Measurements from ENCODE around the gene DSCAML1. TPM values are rescaled to one million over a fixed set of nuclear protein-coding genes. Genes with fewer than 3 reads are reported as not detected.

The DSCAML1 gene
- total and polyA plus RNA-seq, 10 of the 15 experiments (the other 5 are each of a cell fraction or from before 2014, with no cell fraction given): 0.03 to 0.18 (median 0.06) TPM; not detected in 1

DNA sequence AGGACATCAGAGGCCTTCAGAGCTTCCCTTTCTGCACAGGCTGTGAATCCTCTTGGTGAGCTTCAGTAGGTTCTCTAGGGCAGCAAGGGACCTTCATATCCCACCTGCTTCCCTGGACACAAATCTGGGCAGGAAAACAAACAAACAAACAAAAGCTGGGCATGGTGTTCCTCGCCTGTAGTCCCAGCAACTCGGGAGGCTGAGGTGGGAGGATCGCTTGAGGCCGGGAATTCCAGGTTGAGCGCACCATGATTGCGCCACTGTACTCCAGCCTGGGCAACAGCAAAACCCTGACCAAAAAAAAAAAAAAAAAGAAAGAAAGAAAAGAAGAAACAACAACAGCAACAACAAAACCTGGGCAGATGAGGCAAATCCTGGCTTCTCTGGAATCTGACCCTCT is 376.4 kb downstream of the DSCAML1 start:
- SMC1A ChIA-PET (ENCODE audit: uncharacterized antibody, unreplicated experiment): interaction anchor here (0.6 kb wide), 1 partner anchor 429 kb away, joined by 3 read pairs; no protein-coding TSS in a partner anchor
- Histone ChIP-seq H3K4me2 (ENCODE audit: control insufficient read depth, insufficient read depth) (no peak overlapping the region), H3K27ac (ENCODE audit: control insufficient read depth, insufficient read depth) (no peak overlapping the region), H3K4me3 (no peak overlapping the region), H4K20me1 (ENCODE audit: control insufficient read depth, insufficient read depth) (no peaks in the 10 kb centered on the region), H3K27me3 (replicated peaks in 1 of 2; ENCODE audit: control insufficient read depth in 2 of 2, insufficient read depth in 2 of 2, low read length in 1 of 2) (no peaks in the 10 kb centered on the region), H3K9ac (ENCODE audit: control insufficient read depth, insufficient read depth, low read length) (no peak overlapping the region), H3K36me3 (ENCODE audit: control insufficient read depth in 2 of 2, insufficient read depth in 2 of 2, low read length in 1 of 2) (no peaks in the 10 kb centered on the region), H2AFZ (ENCODE audit: control insufficient read depth, low read depth, low read length) (no peak overlapping the region), H3K4me1 (ENCODE audit: control insufficient read depth, insufficient read depth, low read length) (peaks cover 3% of the 10 kb centered on the region; the same call in 1 of the 2 replicates), H3K79me2 (ENCODE audit: control insufficient read depth, insufficient read depth, low read length) (no peaks in the 10 kb centered on the region), H3K9me3 (replicated peaks; ENCODE audit: control insufficient read depth, insufficient read depth, low read length) (no peaks in the 10 kb centered on the region)
- no TSS peak for BruUV-seq (replicated peaks)
- CTCF ChIA-PET: no interaction called here
- RAD21 ChIA-PET (ENCODE audit: unreplicated experiment): no interaction called here
- no peak for TF ChIP-seq ETV6 (conservative IDR thresholded peaks at IDR 0.05 in 1 of 2, IDR thresholded peaks at IDR 0.05 in 1 of 2; ENCODE audit: borderline replicate concordance in 1 of 2, low read depth in 1 of 2)
- TF ChIP-seq SMAD1 (IDR thresholded peaks at IDR 0.05; ENCODE audit: low read depth, partially characterized antibody): no peak
- no peak for TF ChIP-seq ZNF207 (IDR thresholded peaks at IDR 0.05; ENCODE audit: borderline replicate concordance)
- no peak for TF ChIP-seq MTA3 (IDR thresholded peaks at IDR 0.05; ENCODE audit: borderline replicate concordance, low read length)
- TF ChIP-seq CREM (IDR thresholded peaks at IDR 0.05; ENCODE audit: low read depth): no peak
- TF ChIP-seq, protein P1, sequence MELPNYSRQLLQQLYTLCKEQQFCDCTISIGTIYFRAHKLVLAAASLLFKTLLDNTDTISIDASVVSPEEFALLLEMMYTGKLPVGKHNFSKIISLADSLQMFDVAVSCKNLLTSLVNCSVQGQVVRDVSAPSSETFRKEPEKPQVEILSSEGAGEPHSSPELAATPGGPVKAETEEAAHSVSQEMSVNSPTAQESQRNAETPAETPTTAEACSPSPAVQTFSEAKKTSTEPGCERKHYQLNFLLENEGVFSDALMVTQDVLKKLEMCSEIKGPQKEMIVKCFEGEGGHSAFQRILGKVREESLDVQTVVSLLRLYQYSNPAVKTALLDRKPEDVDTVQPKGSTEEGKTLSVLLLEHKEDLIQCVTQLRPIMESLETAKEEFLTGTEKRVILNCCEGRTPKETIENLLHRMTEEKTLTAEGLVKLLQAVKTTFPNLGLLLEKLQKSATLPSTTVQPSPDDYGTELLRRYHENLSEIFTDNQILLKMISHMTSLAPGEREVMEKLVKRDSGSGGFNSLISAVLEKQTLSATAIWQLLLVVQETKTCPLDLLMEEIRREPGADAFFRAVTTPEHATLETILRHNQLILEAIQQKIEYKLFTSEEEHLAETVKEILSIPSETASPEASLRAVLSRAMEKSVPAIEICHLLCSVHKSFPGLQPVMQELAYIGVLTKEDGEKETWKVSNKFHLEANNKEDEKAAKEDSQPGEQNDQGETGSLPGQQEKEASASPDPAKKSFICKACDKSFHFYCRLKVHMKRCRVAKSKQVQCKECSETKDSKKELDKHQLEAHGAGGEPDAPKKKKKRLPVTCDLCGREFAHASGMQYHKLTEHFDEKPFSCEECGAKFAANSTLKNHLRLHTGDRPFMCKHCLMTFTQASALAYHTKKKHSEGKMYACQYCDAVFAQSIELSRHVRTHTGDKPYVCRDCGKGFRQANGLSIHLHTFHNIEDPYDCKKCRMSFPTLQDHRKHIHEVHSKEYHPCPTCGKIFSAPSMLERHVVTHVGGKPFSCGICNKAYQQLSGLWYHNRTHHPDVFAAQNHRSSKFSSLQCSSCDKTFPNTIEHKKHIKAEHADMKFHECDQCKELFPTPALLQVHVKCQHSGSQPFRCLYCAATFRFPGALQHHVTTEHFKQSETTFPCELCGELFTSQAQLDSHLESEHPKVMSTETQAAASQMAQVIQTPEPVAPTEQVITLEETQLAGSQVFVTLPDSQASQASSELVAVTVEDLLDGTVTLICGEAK (IDR thresholded peaks at IDR 0.05; ENCODE audit: borderline replicate concordance): no peak
- TF ChIP-seq GABPA (IDR thresholded peaks at IDR 0.05; ENCODE audit: low read depth): no peak
- TF ChIP-seq, protein P2, sequence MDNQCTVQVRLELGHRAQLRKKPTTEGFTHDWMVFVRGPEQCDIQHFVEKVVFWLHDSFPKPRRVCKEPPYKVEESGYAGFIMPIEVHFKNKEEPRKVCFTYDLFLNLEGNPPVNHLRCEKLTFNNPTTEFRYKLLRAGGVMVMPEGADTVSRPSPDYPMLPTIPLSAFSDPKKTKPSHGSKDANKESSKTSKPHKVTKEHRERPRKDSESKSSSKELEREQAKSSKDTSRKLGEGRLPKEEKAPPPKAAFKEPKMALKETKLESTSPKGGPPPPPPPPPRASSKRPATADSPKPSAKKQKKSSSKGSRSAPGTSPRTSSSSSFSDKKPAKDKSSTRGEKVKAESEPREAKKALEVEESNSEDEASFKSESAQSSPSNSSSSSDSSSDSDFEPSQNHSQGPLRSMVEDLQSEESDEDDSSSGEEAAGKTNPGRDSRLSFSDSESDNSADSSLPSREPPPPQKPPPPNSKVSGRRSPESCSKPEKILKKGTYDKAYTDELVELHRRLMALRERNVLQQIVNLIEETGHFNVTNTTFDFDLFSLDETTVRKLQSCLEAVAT (IDR thresholded peaks at IDR 0.05): no peak
- no peak for TF ChIP-seq IRF4 (IDR thresholded peaks at IDR 0.05; ENCODE audit: low read depth, low read length)
- TF ChIP-seq NFIC (IDR thresholded peaks at IDR 0.05; ENCODE audit: low read depth, low read length): no peak
- no peak for TF ChIP-seq SMAD5 (IDR thresholded peaks at IDR 0.05; ENCODE audit: low read depth)
- WGBS (ENCODE audit: insufficient coverage, insufficient replicate concordance, low lambda C conversion rate, missing lambda C conversion rate): 70% methylated on average over 6 of the region's 6 CpGs
- ATAC-seq (no peak), FAIRE-seq (no peak), DNase-seq (ENCODE audit: low read depth, low spot score) (no peak)
- intact Hi-C loops (cut with micrococcal nuclease; ENCODE audit: unreplicated experiment): no loop called here
- POLR2A ChIA-PET: interaction anchor here (0.6 kb wide), 1 partner anchor 166 kb away, joined by 8 read pairs; no protein-coding TSS in a partner anchor
- in situ Hi-C loops (cut with MboI): no loop called here

Data from GM12878 (cell line).